Measurements from ENCODE around the gene DNASE1.

GRCh38 chr16:3607634-3608033 is 46.9 kb upstream of the DNASE1 start:
- TF ChIP-seq CTCF (IDR thresholded peaks at IDR 0.05) (no peak), POLR2AphosphoS5 (IDR thresholded peaks at IDR 0.05) (no peak), POLR2A (IDR thresholded peaks at IDR 0.05) (no peak)

All from stomach (tissue), 4 donors.